ENCODE data around the gene TAL2. TPM values are rescaled to one million over a fixed set of nuclear protein-coding genes. Genes with fewer than 3 reads are reported as not detected.

Gene TAL2
- not detected for total RNA-seq
- long read RNA-seq, result 0 reads

DNA sequence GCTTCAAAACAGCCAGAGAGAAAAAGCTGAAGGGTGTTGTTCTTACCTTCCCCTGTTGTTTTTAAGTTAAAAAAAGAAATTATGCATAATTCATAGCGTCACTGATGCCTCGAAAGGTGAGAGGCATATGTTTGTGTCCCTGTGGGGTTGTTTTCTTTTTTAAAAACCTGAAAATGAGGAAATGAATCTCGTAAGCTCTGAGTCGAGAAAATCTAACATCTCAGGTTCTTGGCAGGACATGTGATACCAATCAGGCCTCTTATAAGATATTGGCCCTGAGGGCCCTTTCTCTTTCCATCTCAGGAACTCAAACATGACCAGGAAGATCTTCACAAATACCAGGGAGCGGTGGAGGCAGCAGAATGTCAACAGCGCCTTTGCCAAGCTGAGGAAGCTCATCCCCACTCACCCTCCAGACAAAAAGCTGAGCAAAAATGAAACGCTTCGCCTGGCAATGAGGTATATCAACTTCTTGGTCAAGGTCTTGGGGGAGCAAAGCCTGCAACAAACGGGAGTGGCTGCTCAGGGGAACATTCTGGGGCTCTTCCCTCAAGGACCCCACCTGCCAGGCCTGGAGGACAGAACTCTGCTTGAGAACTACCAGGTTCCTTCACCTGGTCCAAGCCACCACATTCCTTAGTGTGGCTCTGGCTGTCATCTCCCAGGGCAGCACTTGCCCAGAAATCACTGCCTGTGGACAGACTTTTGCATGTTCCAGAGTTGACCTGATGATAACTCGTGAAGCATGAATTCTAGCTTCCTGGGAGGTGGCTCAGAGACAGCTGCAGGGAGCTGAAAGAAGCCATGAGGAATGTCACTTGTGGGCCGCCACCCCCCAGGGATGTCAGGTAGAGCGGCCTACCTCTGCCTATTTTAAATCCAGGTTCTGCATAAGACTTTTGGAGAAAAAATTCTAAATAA, at the start of gene TAL2:
Gene TAL2 (plus strand): TSS at position 274 of the 921 bp plus-strand sequence. CDS start 40 bp downstream, at position 314.
- Histone ChIP-seq H3K9me3 (no peaks in the 10 kb centered on the region), H3K27ac (no peak within 1 kb of the TSS), H3K4me3 (no peak within 1 kb of the TSS), H3K4me1 (no peaks in the 10 kb centered on the region), H3K36me3 (no peaks in the 10 kb centered on the region), H3K27me3 (peaks cover 2% of the 10 kb centered on the region)
- TF ChIP-seq, protein P1, sequence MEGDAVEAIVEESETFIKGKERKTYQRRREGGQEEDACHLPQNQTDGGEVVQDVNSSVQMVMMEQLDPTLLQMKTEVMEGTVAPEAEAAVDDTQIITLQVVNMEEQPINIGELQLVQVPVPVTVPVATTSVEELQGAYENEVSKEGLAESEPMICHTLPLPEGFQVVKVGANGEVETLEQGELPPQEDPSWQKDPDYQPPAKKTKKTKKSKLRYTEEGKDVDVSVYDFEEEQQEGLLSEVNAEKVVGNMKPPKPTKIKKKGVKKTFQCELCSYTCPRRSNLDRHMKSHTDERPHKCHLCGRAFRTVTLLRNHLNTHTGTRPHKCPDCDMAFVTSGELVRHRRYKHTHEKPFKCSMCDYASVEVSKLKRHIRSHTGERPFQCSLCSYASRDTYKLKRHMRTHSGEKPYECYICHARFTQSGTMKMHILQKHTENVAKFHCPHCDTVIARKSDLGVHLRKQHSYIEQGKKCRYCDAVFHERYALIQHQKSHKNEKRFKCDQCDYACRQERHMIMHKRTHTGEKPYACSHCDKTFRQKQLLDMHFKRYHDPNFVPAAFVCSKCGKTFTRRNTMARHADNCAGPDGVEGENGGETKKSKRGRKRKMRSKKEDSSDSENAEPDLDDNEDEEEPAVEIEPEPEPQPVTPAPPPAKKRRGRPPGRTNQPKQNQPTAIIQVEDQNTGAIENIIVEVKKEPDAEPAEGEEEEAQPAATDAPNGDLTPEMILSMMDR (IDR thresholded peaks at IDR 0.05), result no peak
- intact Hi-C loops (cut with DNase I), result no loop called here
- DNase-seq, result no peak
- ATAC-seq, result no peak

DNA sequence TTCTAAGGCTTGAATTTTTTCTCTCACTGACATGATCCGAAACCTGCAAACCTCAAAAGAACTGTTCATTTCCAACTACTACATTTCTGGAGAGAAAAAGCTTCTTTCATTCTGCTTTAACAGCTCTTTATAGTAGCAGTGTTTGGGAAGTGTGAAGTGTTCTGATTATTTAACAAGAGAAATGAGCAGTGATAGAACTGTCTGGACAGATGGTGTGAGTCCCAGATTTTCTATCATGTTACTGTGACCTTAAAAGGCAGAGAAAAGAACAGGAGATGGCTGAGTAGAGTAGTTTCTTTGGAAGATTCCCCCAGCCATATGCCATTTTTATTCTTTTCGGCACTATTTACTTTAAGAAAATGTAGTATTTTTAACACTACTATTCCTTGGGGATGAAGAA, 41.3 kb upstream of the TAL2 start:
- intact Hi-C loops (cut with DNase I), result no loop called here
- H3K27ac ChIP-seq, result no peak overlapping the region
- TF ChIP-seq, protein P1 (IDR thresholded peaks at IDR 0.05), result no peak
- H3K9me3 ChIP-seq, result no peaks in the 10 kb centered on the region
- DNase-seq, result no peak
- no peak overlapping the region for H3K4me3 ChIP-seq
- no peaks in the 10 kb centered on the region for H3K36me3 ChIP-seq
- no peaks in the 10 kb centered on the region for H3K4me1 ChIP-seq
- ATAC-seq, result no peak
- H3K27me3 ChIP-seq, result no peaks in the 10 kb centered on the region

DNA sequence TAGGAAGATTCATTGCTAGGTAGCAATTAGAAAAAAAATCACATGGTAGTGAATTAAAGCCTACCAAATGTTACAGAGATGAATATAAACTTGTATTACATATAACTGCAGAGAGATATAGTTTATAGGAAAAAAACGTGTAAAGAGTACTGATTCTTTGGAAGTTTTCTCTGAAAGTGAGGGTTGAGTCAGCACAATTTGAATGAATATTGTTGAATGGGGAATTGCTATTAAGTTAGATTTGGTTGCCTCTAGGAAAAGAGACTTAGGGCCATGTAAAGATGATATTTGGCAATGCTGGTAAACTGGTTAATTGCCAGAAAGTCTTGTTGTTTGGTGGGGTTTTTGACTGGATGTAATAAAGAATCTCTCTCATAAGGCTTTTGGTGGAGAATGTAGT, 37.2 kb upstream of the TAL2 start:
- H3K36me3 ChIP-seq, result no peaks in the 10 kb centered on the region
- no peak overlapping the region for H3K27ac ChIP-seq
- H3K27me3 ChIP-seq, result no peaks in the 10 kb centered on the region
- intact Hi-C loops (cut with DNase I), result no loop called here
- H3K4me3 ChIP-seq, result no peak overlapping the region
- TF ChIP-seq, protein P1 (IDR thresholded peaks at IDR 0.05), result no peak
- no peaks in the 10 kb centered on the region for H3K4me1 ChIP-seq
- no peaks in the 10 kb centered on the region for H3K9me3 ChIP-seq
- ATAC-seq (no peak), DNase-seq (no peak)

DNA sequence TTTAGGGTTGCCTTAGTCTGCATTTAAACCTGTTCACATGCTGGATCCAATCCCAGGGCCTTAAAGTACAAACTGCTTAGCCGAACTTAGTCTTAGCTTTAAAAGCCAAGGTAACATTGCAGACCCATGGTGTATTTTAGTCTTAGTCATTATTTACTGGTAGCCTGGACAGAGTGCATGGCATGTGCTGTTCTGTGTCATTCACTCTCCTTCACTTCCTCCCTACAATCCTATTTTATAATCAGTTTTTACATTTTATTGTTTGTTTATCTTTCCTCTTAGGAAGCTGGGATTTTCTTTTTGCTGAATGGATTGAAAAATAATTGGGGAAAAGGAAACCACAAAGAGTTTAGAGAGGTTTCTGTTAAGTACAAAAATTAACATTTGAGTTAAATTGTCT, 29.4 kb upstream of the TAL2 start:
- intact Hi-C loops (cut with DNase I), result no loop called here
- TF ChIP-seq, protein P1 (IDR thresholded peaks at IDR 0.05), result no peak
- no peaks in the 10 kb centered on the region for H3K27me3 ChIP-seq
- no peak overlapping the region for H3K4me3 ChIP-seq
- H3K9me3 ChIP-seq, result no peaks in the 10 kb centered on the region
- DNase-seq (no peak), ATAC-seq (no peak)
- H3K27ac ChIP-seq, result no peak overlapping the region
- no peaks in the 10 kb centered on the region for H3K4me1 ChIP-seq
- H3K36me3 ChIP-seq, result peaks cover 5% of the 10 kb centered on the region

DNA sequence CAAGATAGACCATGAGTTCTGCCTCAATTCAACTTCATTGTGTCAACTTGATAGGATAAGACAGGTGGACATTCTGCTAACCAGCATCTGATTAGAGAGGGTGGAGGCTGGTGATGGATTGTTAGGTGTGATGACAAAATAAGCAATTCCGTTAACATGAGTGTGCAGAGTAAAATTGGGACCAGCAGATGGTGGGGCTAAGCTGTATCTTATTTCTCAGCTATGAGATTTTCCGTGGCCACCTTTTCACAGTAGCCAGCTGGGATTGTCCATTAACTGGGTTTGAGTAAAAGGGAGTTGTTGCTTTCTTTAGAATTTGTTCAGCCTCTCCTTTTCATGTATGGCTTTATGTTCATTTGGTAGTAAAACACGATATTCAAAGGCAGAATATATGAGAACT, 28.8 kb upstream of the TAL2 start:
- intact Hi-C loops (cut with DNase I), result no loop called here
- H3K4me1 ChIP-seq, result no peaks in the 10 kb centered on the region
- peaks cover 5% of the 10 kb centered on the region for H3K36me3 ChIP-seq
- no peak for DNase-seq
- TF ChIP-seq, protein P1 (IDR thresholded peaks at IDR 0.05), result no peak
- no peak overlapping the region for H3K27ac ChIP-seq
- no peaks in the 10 kb centered on the region for H3K27me3 ChIP-seq
- ATAC-seq, result no peak
- no peak overlapping the region for H3K4me3 ChIP-seq
- H3K9me3 ChIP-seq, result no peaks in the 10 kb centered on the region
